Mammary epithelial cell (primary cell): ENCODE measurements around the gene ELOVL1.

ENCODE experiments used
- EZH2 ChIP-seq: IDR thresholded peaks from 2 replicates; pipeline ENCODE4 v1.6.1; 2012; ENCODE audit warnings: low read length, inconsistent platforms, borderline replicate concordance
- TF ChIP-seq, protein P1 (sequence below), 2 donors: IDR thresholded peaks in 1 of 2; conservative IDR thresholded peaks in 1 of 2; 2 replicates each; pipeline ENCODE4 v1.5.1; 2011 to 2012; ENCODE audit warnings: inconsistent platforms in 2 of 2, low read length in 2 of 2, mild to moderate bottlenecking in 2 of 2, control low read depth in 1 of 2, low read depth in 1 of 2; ENCODE audit not compliant: insufficient read depth in 1 of 2; ENCODE audit errors: extremely low read depth in 1 of 2

DNA sequence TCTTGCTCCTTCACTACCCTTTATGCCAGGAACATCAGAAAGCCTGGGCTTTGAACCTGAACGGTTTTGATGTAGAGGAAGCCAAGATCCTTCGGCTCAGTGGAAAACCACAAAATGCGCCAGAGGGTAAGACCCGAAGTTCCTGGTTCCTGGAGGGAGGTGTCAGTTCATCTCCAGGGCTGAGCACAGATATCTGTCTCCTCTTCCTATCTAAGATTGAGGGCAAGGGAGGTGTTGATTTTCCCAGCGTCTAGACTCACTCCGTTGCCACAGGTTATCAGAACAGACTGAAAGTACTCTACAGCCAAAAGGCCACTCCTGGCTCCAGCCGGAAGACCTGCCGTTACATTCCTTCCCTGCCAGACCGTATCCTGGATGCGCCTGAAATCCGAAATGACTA lies 8.1 kb downstream of the ELOVL1 start:
- TF ChIP-seq, protein P1, sequence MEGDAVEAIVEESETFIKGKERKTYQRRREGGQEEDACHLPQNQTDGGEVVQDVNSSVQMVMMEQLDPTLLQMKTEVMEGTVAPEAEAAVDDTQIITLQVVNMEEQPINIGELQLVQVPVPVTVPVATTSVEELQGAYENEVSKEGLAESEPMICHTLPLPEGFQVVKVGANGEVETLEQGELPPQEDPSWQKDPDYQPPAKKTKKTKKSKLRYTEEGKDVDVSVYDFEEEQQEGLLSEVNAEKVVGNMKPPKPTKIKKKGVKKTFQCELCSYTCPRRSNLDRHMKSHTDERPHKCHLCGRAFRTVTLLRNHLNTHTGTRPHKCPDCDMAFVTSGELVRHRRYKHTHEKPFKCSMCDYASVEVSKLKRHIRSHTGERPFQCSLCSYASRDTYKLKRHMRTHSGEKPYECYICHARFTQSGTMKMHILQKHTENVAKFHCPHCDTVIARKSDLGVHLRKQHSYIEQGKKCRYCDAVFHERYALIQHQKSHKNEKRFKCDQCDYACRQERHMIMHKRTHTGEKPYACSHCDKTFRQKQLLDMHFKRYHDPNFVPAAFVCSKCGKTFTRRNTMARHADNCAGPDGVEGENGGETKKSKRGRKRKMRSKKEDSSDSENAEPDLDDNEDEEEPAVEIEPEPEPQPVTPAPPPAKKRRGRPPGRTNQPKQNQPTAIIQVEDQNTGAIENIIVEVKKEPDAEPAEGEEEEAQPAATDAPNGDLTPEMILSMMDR (conservative IDR thresholded peaks at IDR 0.05 in 1 of 2, IDR thresholded peaks at IDR 0.05 in 1 of 2; ENCODE audit: extremely low read depth in 1 of 2, insufficient read depth in 1 of 2, low read depth in 1 of 2, low read length in 2 of 2), result no peak
- TF ChIP-seq EZH2, result no peak
